Right cardiac atrium (tissue), 5 donors: ENCODE measurements around the gene STARD13. TPM values are rescaled to one million over a fixed set of nuclear protein-coding genes. Genes with fewer than 3 reads are reported as not detected.
A peak's percentile ranks its signal among the peaks of the same experiment; 100 is the strongest.

Experiments
- ATAC-seq, 2 donors: fragments of 200-7000 bp; cut with Tn5 transposase; one replicate each; pipeline versions ENCODE4 v1.8.0 to v1.9.1; 2020; ENCODE audit warnings: moderate library complexity in 2 of 2, mild to moderate bottlenecking in 1 of 2
- DNase-seq, 3 donors: peaks; one replicate each; pipeline ENCODE4 v3.0.0-alpha.2; 2020
- H3K27ac ChIP-seq: one replicate; pipeline ENCODE4 v1.5.1; 2013; ENCODE audit warnings: mild to moderate bottlenecking, low read length, control low read depth, moderate library complexity
- H3K27me3 ChIP-seq: one replicate; pipeline ENCODE4 v1.6.1; 2013; ENCODE audit not compliant: control insufficient read depth, insufficient read depth
- H3K4me1 ChIP-seq: one replicate; pipeline ENCODE4 v1.6.1; 2013; ENCODE audit warnings: low read length; ENCODE audit not compliant: control insufficient read depth, insufficient read depth
- H3K4me3 ChIP-seq: one replicate; pipeline ENCODE4 v1.5.1; 2013; ENCODE audit warnings: low read length, control low read depth
- H3K9me3 ChIP-seq: one replicate; pipeline ENCODE4 v1.6.1; 2013; ENCODE audit warnings: low read length; ENCODE audit not compliant: control insufficient read depth
- WGBS: extraction: QIAGEN DNeasy Blood & Tissue Kit; methylation state at CpG from one replicate; pipeline ENCODE4 v1.1.7; 2013; 5-methylcytosine and 5-hydroxymethylcytosine counted together
- intact Hi-C, 4 donors: fragments of 100-400 bp; cut with DNase I; formaldehyde crosslinking; loops; one replicate each; pipeline versions ENCODE4 v1.11.0 to v1.14.0; 2022 to 2023
- polyA plus RNA-seq: library from polyadenylated mRNA; stranded (reverse); fragments of 200-250 nt; gene quantifications from one replicate; pipeline ENCODE4 v1.2.3, GENCODE V29; 2013
- total RNA-seq, 4 donors: library from RNA; stranded (reverse); fragmentation: NEBNext Ultra II Directional; extraction: Animal tissue kit (Norgen Biotek cat#: 25700); gene quantifications; one replicate each; pipeline ENCODE4 v1.2.1, GENCODE V29; 2021
- donor health status: healthy with polysubstance abuse.
- donor health status: DM: no; HTN: yes; CAD: no.
- donor health status: DM: no; HTN: no; CAD: no.
- donor health status: DM: no; HTN: yes; CAD: no; lungs with severe emphysema.
- donor health status: DM: yes; HTN: yes; CAD: no.

The STARD13 gene
- total and polyA plus RNA-seq, 5 donors: 9.6 to 35.7 (median 27.3) TPM

GRCh38 chr13:33076001-33076992, 209.3 kb downstream of the STARD13 start:
- peak in 1 of 3 donors; percentile 47 for DNase-seq
- ATAC-seq: peak in 1 of 2 donors; percentile 26
- WGBS: 88% methylated on average over 10 of the region's 10 CpGs

GRCh38 chr13:33073338-33073737, 212.2 kb downstream of the STARD13 start:
- intact Hi-C loops: no loop called here
- H3K4me1 ChIP-seq: no peaks in the 10 kb centered on the region
- no peak for DNase-seq
- H3K4me3 ChIP-seq: no peak overlapping the region
- ATAC-seq: no peak
- H3K27me3 ChIP-seq: no peaks in the 10 kb centered on the region
- WGBS: 94% methylated on average over 3 of the region's 3 CpGs
- H3K27ac ChIP-seq: no peak overlapping the region
- H3K9me3 ChIP-seq: no peaks in the 10 kb centered on the region

More at GRCh38 chr13:33076001-33076992, 209.3 kb downstream of the STARD13 start:
- Histone ChIP-seq H3K27me3 (no peaks in the 10 kb centered on the region), H3K9me3 (no peaks in the 10 kb centered on the region), H3K27ac (no peak overlapping the region), H3K4me1 (no peaks in the 10 kb centered on the region), H3K4me3 (no peak overlapping the region)
- intact Hi-C loops: no loop called here

- Histone ChIP-seq H3K4me1 (no peaks in the 10 kb centered on the region), H3K4me3 (no peak overlapping the region), H3K27ac (no peak overlapping the region), H3K9me3 (no peaks in the 10 kb centered on the region), H3K27me3 (no peaks in the 10 kb centered on the region)
- WGBS: 93% methylated on average over 1 of the region's 1 CpG
- intact Hi-C loops: no loop called here
- DNase-seq: no peak
- ATAC-seq: no peak
Observed at GRCh38 chr13:33072759-33073158, 212.8 kb downstream of the STARD13 start.

- Histone ChIP-seq H3K9me3 (no peaks in the 10 kb centered on the region), H3K4me1 (no peaks in the 10 kb centered on the region), H3K27ac (no peak overlapping the region), H3K4me3 (no peak overlapping the region), H3K27me3 (no peaks in the 10 kb centered on the region)
- DNase-seq (no peak), ATAC-seq (no peak)
- 92% methylated on average over 2 of the region's 2 CpGs for WGBS
- intact Hi-C loops: no loop called here
Observed at GRCh38 chr13:33072282-33072681, 213.3 kb downstream of the STARD13 start.

GRCh38 chr13:33070713-33071112, 214.8 kb downstream of the STARD13 start:
- H3K4me1 ChIP-seq: no peaks in the 10 kb centered on the region
- H3K9me3 ChIP-seq: no peaks in the 10 kb centered on the region
- ATAC-seq: no peak
- H3K27me3 ChIP-seq: no peaks in the 10 kb centered on the region
- intact Hi-C loops: no loop called here
- no peak overlapping the region for H3K27ac ChIP-seq
- WGBS: 83% methylated on average over 2 of the region's 2 CpGs
- no peak for DNase-seq
- H3K4me3 ChIP-seq: no peak overlapping the region

- ATAC-seq (no peak), DNase-seq (no peak)
- H3K27me3 ChIP-seq: no peaks in the 10 kb centered on the region
- no peaks in the 10 kb centered on the region for H3K4me1 ChIP-seq
- H3K4me3 ChIP-seq: no peak overlapping the region
- H3K27ac ChIP-seq: no peak overlapping the region
- WGBS: 75% methylated on average over 2 of the region's 2 CpGs
- intact Hi-C loops: no loop called here
- H3K9me3 ChIP-seq: no peaks in the 10 kb centered on the region
Observed at GRCh38 chr13:33069365-33069764, 216.2 kb downstream of the STARD13 start.

GRCh38 chr13:33066329-33066728, 219.2 kb downstream of the STARD13 start:
- Histone ChIP-seq H3K27me3 (no peaks in the 10 kb centered on the region), H3K4me1 (no peaks in the 10 kb centered on the region), H3K27ac (no peak overlapping the region), H3K9me3 (no peaks in the 10 kb centered on the region), H3K4me3 (no peak overlapping the region)
- DNase-seq (no peak), ATAC-seq (no peak)
- intact Hi-C loops: no loop called here
- WGBS: 94% methylated on average over 18 of the region's 18 CpGs

- Histone ChIP-seq H3K4me1 (no peaks in the 10 kb centered on the region), H3K9me3 (no peaks in the 10 kb centered on the region), H3K27me3 (no peaks in the 10 kb centered on the region), H3K27ac (no peak overlapping the region), H3K4me3 (no peak overlapping the region)
- peak in 1 of 3 donors; percentile 37 for DNase-seq
- intact Hi-C loops: no loop called here
- WGBS: 97% methylated on average over 15 of the region's 15 CpGs
- no peak for ATAC-seq
Observed at GRCh38 chr13:33060815-33061214, 224.7 kb downstream of the STARD13 start.

- no peak for ATAC-seq
- intact Hi-C loops: no loop called here
Observed at GRCh38 chr13:33058776-33059327, 226.7 kb downstream of the STARD13 start.

GRCh38 chr13:33057019-33057780, 228.4 kb downstream of the STARD13 start:
- H3K9me3 ChIP-seq: no peaks in the 10 kb centered on the region
- H3K4me1 ChIP-seq: no peaks in the 10 kb centered on the region
- no peaks in the 10 kb centered on the region for H3K27me3 ChIP-seq
- WGBS: 24% methylated on average over 9 of the region's 9 CpGs
- ATAC-seq (peak; percentile 76 to 92), DNase-seq (peak; percentile 40 to 69 (median 51))
- peak overlapping the region; percentile 2 for H3K4me3 ChIP-seq
- intact Hi-C loops: no loop called here
- peak overlapping the region; percentile 32 for H3K27ac ChIP-seq

More at GRCh38 chr13:33058776-33059327, 226.7 kb downstream of the STARD13 start:
- Histone ChIP-seq H3K27me3 (no peaks in the 10 kb centered on the region), H3K4me1 (no peaks in the 10 kb centered on the region), H3K9me3 (no peaks in the 10 kb centered on the region), H3K27ac (no peak overlapping the region), H3K4me3 (no peak overlapping the region)
- no peak for DNase-seq
- WGBS: 51% methylated on average over 3 of the region's 3 CpGs
